Epithelial cell of proximal tubule (primary cell): Measurements from ENCODE around the gene TMEM170B. TPM values are rescaled to one million over a fixed set of nuclear protein-coding genes. Genes with fewer than 3 reads are reported as not detected.

Source experiments
- DNase-seq: peaks from one replicate; pipeline ENCODE4 v3.0.0-alpha.2; 2011; ENCODE audit warnings: low read depth
- H3K4me3 ChIP-seq: 2 replicates; pipeline ENCODE4 v1.5.1; 2011; ENCODE audit warnings: low read depth, mild to moderate bottlenecking, low read length
- CTCF ChIP-seq: conservative IDR thresholded peaks from 2 replicates; pipeline ENCODE4 v1.5.1; 2012; ENCODE audit warnings: low read depth, mild to moderate bottlenecking, low read length
- total RNA-seq: library from RNA; depleted of rRNA; stranded (reverse); fragments of >200 nt; gene quantifications from 2 replicates; pipeline ENCODE4 v1.2.3, GENCODE V29; 2015

The TMEM170B gene
- 0.92 and 1.2 TPM in 2 replicates for total RNA-seq

GRCh38 chr6:11537229-11538051, at the start of gene TMEM170B:
Gene TMEM170B (plus strand): TSS chr6:11537749. CDS start chr6:11538278, 529 bp downstream.
- TF ChIP-seq CTCF = no peak
- no peak for DNase-seq
- H3K4me3 ChIP-seq = peak within 1 kb of the TSS; percentile 71

GRCh38 chr6:11490996-11491395, 46.6 kb upstream of the TMEM170B start:
- no peak for DNase-seq
- TF ChIP-seq CTCF = no peak
- no peak overlapping the region for H3K4me3 ChIP-seq

- DNase-seq = no peak
- TF ChIP-seq CTCF = no peak
- H3K4me3 ChIP-seq = no peak overlapping the region
These were observed 45.7 kb upstream of the TMEM170B start for GRCh38 chr6:11491596-11492463.

- no peak for DNase-seq
- TF ChIP-seq CTCF = no peak
- H3K4me3 ChIP-seq = no peak overlapping the region
These were observed 44.9 kb upstream of the TMEM170B start for GRCh38 chr6:11492464-11493290.

GRCh38 chr6:11493974-11494373, 43.6 kb upstream of the TMEM170B start:
- no peak for DNase-seq
- TF ChIP-seq CTCF = no peak
- H3K4me3 ChIP-seq = no peak overlapping the region

- no peak overlapping the region for H3K4me3 ChIP-seq
- no peak for TF ChIP-seq CTCF
- DNase-seq = no peak
These were observed 42.6 kb upstream of the TMEM170B start for GRCh38 chr6:11494786-11495564.
